Stomach smooth muscle (tissue), 2 donors: ENCODE data around the gene LSS.
A peak's percentile ranks its signal among the peaks of the same experiment; 100 is the strongest.

Source experiments
- H3K27ac ChIP-seq: one replicate; pipeline ENCODE4 v1.7.0; 2013; ENCODE audit warnings: mild to moderate bottlenecking, low read length, inconsistent platforms
- H3K27me3 ChIP-seq, 2 donors: one replicate each; pipeline ENCODE4 v1.7.0; 2013; ENCODE audit warnings: low read length in 2 of 2; ENCODE audit not compliant: insufficient read depth in 2 of 2, control insufficient read depth in 1 of 2
- H3K36me3 ChIP-seq, 2 donors: one replicate each; pipeline ENCODE4 v1.7.0; 2013; ENCODE audit warnings: low read length in 2 of 2; ENCODE audit not compliant: control insufficient read depth in 2 of 2, insufficient read depth in 2 of 2
- H3K4me1 ChIP-seq: one replicate; pipeline ENCODE4 v1.7.0; 2013; ENCODE audit warnings: low read length; ENCODE audit not compliant: control insufficient read depth, insufficient read depth
- H3K4me3 ChIP-seq, 2 donors: one replicate each; pipeline ENCODE4 v1.7.0; 2013; ENCODE audit warnings: low read length in 2 of 2
- H3K9ac ChIP-seq, 2 donors: one replicate each; pipeline ENCODE4 v1.7.0; 2013; ENCODE audit warnings: low read length in 2 of 2, mild to moderate bottlenecking in 1 of 2
- H3K9me3 ChIP-seq, 2 donors: one replicate each; pipeline ENCODE4 v1.7.0; 2013; ENCODE audit warnings: low read length in 2 of 2; ENCODE audit not compliant: control insufficient read depth in 2 of 2
- donor health status: healthy.
- donor health status: Pancreatic carcinoma.

Gene LSS

GRCh38 chr21:46154955-46155513 is 73.5 kb downstream of the LSS start:
- no peaks in the 10 kb centered on the region for H3K27me3 ChIP-seq
- no peak overlapping the region for H3K9ac ChIP-seq
- no peaks in the 10 kb centered on the region for H3K9me3 ChIP-seq
- H3K4me3 ChIP-seq, result no peak overlapping the region
- H3K4me1 ChIP-seq, result peaks cover 9% of the 10 kb centered on the region
- H3K36me3 ChIP-seq, result no peaks in the 10 kb centered on the region
- H3K27ac ChIP-seq, result no peak overlapping the region

GRCh38 chr21:46154155-46154954 is 74.2 kb downstream of the LSS start:
- peaks cover 9% of the 10 kb centered on the region for H3K4me1 ChIP-seq
- H3K9ac ChIP-seq, result no peak overlapping the region
- no peak overlapping the region for H3K4me3 ChIP-seq
- H3K36me3 ChIP-seq, result no peaks in the 10 kb centered on the region
- no peaks in the 10 kb centered on the region for H3K27me3 ChIP-seq
- H3K27ac ChIP-seq, result no peak overlapping the region
- H3K9me3 ChIP-seq, result no peaks in the 10 kb centered on the region

- no peaks in the 10 kb centered on the region for H3K9me3 ChIP-seq
- H3K27me3 ChIP-seq, result no peaks in the 10 kb centered on the region
- H3K4me1 ChIP-seq, result peaks cover 9% of the 10 kb centered on the region
- H3K4me3 ChIP-seq, result peak overlapping the region; percentile 43 to 66
- H3K36me3 ChIP-seq, result no peaks in the 10 kb centered on the region
- H3K27ac ChIP-seq, result no peak overlapping the region
- peak overlapping the region in 1 of 2 donors; percentile 29 for H3K9ac ChIP-seq
Observed at GRCh38 chr21:46153247-46154154, 75.1 kb downstream of the LSS start.

- Histone ChIP-seq H3K4me3 (peak overlapping the region; percentile 43 to 66), H3K9ac (no peak overlapping the region), H3K27ac (no peak overlapping the region)
Observed at GRCh38 chr21:46152927-46153246, 75.7 kb downstream of the LSS start.

GRCh38 chr21:46151989-46152926 is 76.3 kb downstream of the LSS start:
- no peaks in the 10 kb centered on the region for H3K9me3 ChIP-seq
- H3K27ac ChIP-seq, result no peak overlapping the region
- no peak overlapping the region for H3K4me3 ChIP-seq
- H3K36me3 ChIP-seq, result no peaks in the 10 kb centered on the region
- peaks cover 9% of the 10 kb centered on the region for H3K4me1 ChIP-seq
- no peaks in the 10 kb centered on the region for H3K27me3 ChIP-seq
- H3K9ac ChIP-seq, result no peak overlapping the region

More at GRCh38 chr21:46152927-46153246, 75.7 kb downstream of the LSS start:
- Histone ChIP-seq H3K9me3 (no peaks in the 10 kb centered on the region), H3K27me3 (no peaks in the 10 kb centered on the region), H3K36me3 (no peaks in the 10 kb centered on the region), H3K4me1 (peaks cover 9% of the 10 kb centered on the region)

- peaks cover 9% of the 10 kb centered on the region for H3K4me1 ChIP-seq
- no peak overlapping the region for H3K9ac ChIP-seq
- no peaks in the 10 kb centered on the region for H3K36me3 ChIP-seq
- no peaks in the 10 kb centered on the region for H3K27me3 ChIP-seq
- H3K27ac ChIP-seq, result no peak overlapping the region
- H3K4me3 ChIP-seq, result no peak overlapping the region
- H3K9me3 ChIP-seq, result no peaks in the 10 kb centered on the region
Observed at GRCh38 chr21:46151261-46151988, 77.1 kb downstream of the LSS start.

GRCh38 chr21:46150491-46151121 is 78.0 kb downstream of the LSS start:
- peaks cover 9% of the 10 kb centered on the region for H3K4me1 ChIP-seq
- no peaks in the 10 kb centered on the region for H3K9me3 ChIP-seq
- H3K4me3 ChIP-seq, result no peak overlapping the region
- H3K27me3 ChIP-seq, result no peaks in the 10 kb centered on the region
- no peak overlapping the region for H3K9ac ChIP-seq
- H3K27ac ChIP-seq, result no peak overlapping the region
- no peaks in the 10 kb centered on the region for H3K36me3 ChIP-seq

- H3K9ac ChIP-seq, result no peak overlapping the region
- H3K4me1 ChIP-seq, result peaks cover 9% of the 10 kb centered on the region
- H3K27ac ChIP-seq, result no peak overlapping the region
- H3K9me3 ChIP-seq, result no peaks in the 10 kb centered on the region
- H3K36me3 ChIP-seq, result no peaks in the 10 kb centered on the region
- H3K4me3 ChIP-seq, result no peak overlapping the region
- no peaks in the 10 kb centered on the region for H3K27me3 ChIP-seq
Observed at GRCh38 chr21:46150073-46150472, 78.5 kb downstream of the LSS start.

- H3K27ac ChIP-seq, result no peak overlapping the region
- H3K4me1 ChIP-seq, result peaks cover 9% of the 10 kb centered on the region
- no peaks in the 10 kb centered on the region for H3K36me3 ChIP-seq
- H3K9me3 ChIP-seq, result no peaks in the 10 kb centered on the region
- H3K9ac ChIP-seq, result no peak overlapping the region
- no peaks in the 10 kb centered on the region for H3K27me3 ChIP-seq
- H3K4me3 ChIP-seq, result no peak overlapping the region
Observed at GRCh38 chr21:46149205-46149901, 79.2 kb downstream of the LSS start.
